Common myeloid progenitor, CD34-positive (primary cell): ENCODE measurements around the gene EBF4.
A peak's percentile ranks its signal among the peaks of the same experiment; 100 is the strongest.

Experiments used
- CTCF ChIA-PET: fragments of 350-600 bp; sonication (Branson Sonifier 250); formaldehyde crosslinking; loops from one replicate; lab custom pipeline; 2021; ENCODE audit warnings: antibody characterized with exemption; lab: Charles Lee
- POLR2A ChIA-PET: fragments of 350-600 bp; sonication (Branson Sonifier 250); formaldehyde crosslinking; loops from one replicate; lab custom pipeline; 2021; ENCODE audit warnings: antibody characterized with exemption; lab: Charles Lee
- DNase-seq, 3 donors: peaks; one replicate each; pipeline versions ENCODE4 v3.0.0 to v3.0.0-alpha.2; 2013
- H3K27ac ChIP-seq, 2 experiments: 1 replicate in 1 of 2; 2 replicates in 1 of 2; pipeline ENCODE4 v1.7.0; 2013; ENCODE audit warnings: inconsistent platforms in 2 of 2, low read length in 2 of 2, mild to moderate bottlenecking in 2 of 2, low read depth in 1 of 2, moderate library complexity in 1 of 2; ENCODE audit not compliant: severe bottlenecking in 2 of 2, insufficient read depth in 1 of 2, poor library complexity in 1 of 2
- H3K27me3 ChIP-seq, 5 experiments: replicated peaks in 2 of 5; 1 replicate in 3 of 5; 2 replicates in 2 of 5; pipeline versions ENCODE4 v1.6.1 to v1.7.0; 2013; ENCODE audit warnings: low read length in 4 of 5, mild to moderate bottlenecking in 2 of 5, moderate library complexity in 2 of 5, inconsistent platforms in 1 of 5; ENCODE audit not compliant: insufficient read depth in 5 of 5, control insufficient read depth in 4 of 5
- H3K36me3 ChIP-seq, 4 experiments: 1 replicate in 2 of 4; 2 replicates in 2 of 4; pipeline versions ENCODE4 v1.6.1 to v1.7.0; 2013; ENCODE audit warnings: low read length in 3 of 4, control low read depth in 1 of 4, mild to moderate bottlenecking in 1 of 4; ENCODE audit not compliant: control insufficient read depth in 4 of 4, insufficient read depth in 4 of 4
- H3K4me1 ChIP-seq, 4 experiments: 1 replicate in 3 of 4; 2 replicates in 1 of 4; pipeline versions ENCODE4 v1.6.1 to v1.7.1; 2013; ENCODE audit warnings: low read length in 3 of 4, mild to moderate bottlenecking in 3 of 4, control low read depth in 1 of 4, inconsistent platforms in 1 of 4, moderate library complexity in 1 of 4; ENCODE audit not compliant: control insufficient read depth in 4 of 4, insufficient read depth in 4 of 4; ENCODE audit errors: control extremely low read depth in 1 of 4
- H3K4me3 ChIP-seq, 7 experiments: 1 replicate in 4 of 7; 2 replicates in 3 of 7; pipeline versions ENCODE4 v1.5.1 to v1.7.0; 2013; ENCODE audit warnings: mild to moderate bottlenecking in 7 of 7, low read length in 6 of 7, moderate library complexity in 6 of 7, inconsistent platforms in 2 of 7, low read depth in 2 of 7, control low read depth in 1 of 7; ENCODE audit not compliant: insufficient read depth in 4 of 7, control insufficient read depth in 1 of 7; ENCODE audit errors: extremely low read depth in 1 of 7
- H3K9me3 ChIP-seq, 5 experiments: 1 replicate in 4 of 5; 2 replicates in 1 of 5; pipeline versions ENCODE4 v1.6.1 to v1.7.1; 2013; ENCODE audit warnings: low read length in 4 of 5, mild to moderate bottlenecking in 2 of 5, inconsistent platforms in 1 of 5, low read depth in 1 of 5, moderate library complexity in 1 of 5; ENCODE audit not compliant: control insufficient read depth in 4 of 5, insufficient read depth in 2 of 5; ENCODE audit errors: control extremely low read depth in 1 of 5
- WGBS: methylation state at CpG from one replicate; pipeline ENCODE4 v1.1.5; 2013; ENCODE audit not compliant: insufficient coverage; 5-methylcytosine and 5-hydroxymethylcytosine counted together

The EBF4 gene

GRCh38 chr20:2740702-2741101 is 48.1 kb downstream of the EBF4 start:
- ChIA-PET CTCF (interaction anchor here (1.1 to 9.2 kb wide), 12 partner anchors 9 to 297 kb away, joined by 3 to 147 read pairs (median 6); partner anchors contain the start of gene EBF4), POLR2A (interaction anchor here (1.4 kb wide), 1 partner anchor 12 kb away, joined by 6 read pairs; no protein-coding TSS in a partner anchor)
- Histone ChIP-seq H3K27ac (no peak overlapping the region), H3K9me3 (peaks cover 0 to 1% (median 0%) of the 10 kb centered on the region in 5 experiments), H3K4me1 (peaks cover 2 to 22% (median 15%) of the 10 kb centered on the region in 4 experiments), H3K4me3 (no peak overlapping the region), H3K27me3 (peaks cover 0 to 3% (median 0%) of the 10 kb centered on the region in 5 experiments), H3K36me3 (no peaks in the 10 kb centered on the region)
- WGBS: 84% methylated on average over 5 of the region's 6 CpGs
- DNase-seq: no peak

GRCh38 chr20:2741463-2741862 is 48.9 kb downstream of the EBF4 start:
- no peaks in the 10 kb centered on the region for H3K36me3 ChIP-seq
- no peaks in the 10 kb centered on the region for H3K9me3 ChIP-seq
- peak; percentile 59 to 85 (median 83) for DNase-seq
- ChIA-PET POLR2A (interaction anchor here (0.8 to 1.4 kb wide), 3 partner anchors 9 to 55 kb away, joined by 3 to 6 read pairs (median 4); no protein-coding TSS in a partner anchor), CTCF (interaction anchor here (0.6 to 9.2 kb wide), 17 partner anchors 9 to 1292 kb away, joined by 3 to 147 read pairs (median 5); partner anchors contain the start of gene EBF4)
- peak overlapping the region in 1 of 7 experiments; percentile 43 for H3K4me3 ChIP-seq
- H3K27ac ChIP-seq: no peak overlapping the region
- H3K4me1 ChIP-seq: peaks cover 2 to 22% (median 15%) of the 10 kb centered on the region in 4 experiments
- H3K27me3 ChIP-seq: peaks cover 0 to 3% (median 0%) of the 10 kb centered on the region in 5 experiments
- 0% methylated on average over 1 of the region's 3 CpGs for whole genome bisulfite sequencing

- Histone ChIP-seq H3K27me3 (peaks cover 0 to 3% (median 0%) of the 10 kb centered on the region in 5 experiments), H3K27ac (no peak overlapping the region), H3K9me3 (no peaks in the 10 kb centered on the region), H3K36me3 (no peaks in the 10 kb centered on the region), H3K4me3 (no peak overlapping the region), H3K4me1 (peaks cover 2 to 23% (median 16%) of the 10 kb centered on the region in 4 experiments)
- CTCF ChIA-PET: interaction anchor here (0.6 to 9.2 kb wide), 16 partner anchors 10 to 1293 kb away, joined by 3 to 147 read pairs (median 5); partner anchors contain the start of gene EBF4
- WGBS: 82% methylated on average over 7 of the region's 7 CpGs
- no peak for DNase-seq
- POLR2A ChIA-PET: interaction anchor here (0.8 to 1.4 kb wide), 3 partner anchors 8 to 56 kb away, joined by 3 to 6 read pairs (median 4); no protein-coding TSS in a partner anchor
Measured at GRCh38 chr20:2741881-2742280, 49.3 kb downstream of the EBF4 start.

GRCh38 chr20:2742431-2742830 is 49.9 kb downstream of the EBF4 start:
- POLR2A ChIA-PET: no interaction called here
- Histone ChIP-seq H3K9me3 (no peaks in the 10 kb centered on the region), H3K4me1 (peaks cover 2 to 25% (median 16%) of the 10 kb centered on the region in 4 experiments), H3K36me3 (no peaks in the 10 kb centered on the region), H3K27ac (no peak overlapping the region), H3K27me3 (peaks cover 0 to 3% (median 0%) of the 10 kb centered on the region in 5 experiments), H3K4me3 (no peak overlapping the region)
- 100% methylated on average over 1 of the region's 2 CpGs for WGBS
- no peak for DNase-seq
- CTCF ChIA-PET: interaction anchor here (0.7 to 9.2 kb wide), 11 partner anchors 10 to 76 kb away, joined by 5 to 147 read pairs (median 7); partner anchors contain the start of gene EBF4

DNA sequence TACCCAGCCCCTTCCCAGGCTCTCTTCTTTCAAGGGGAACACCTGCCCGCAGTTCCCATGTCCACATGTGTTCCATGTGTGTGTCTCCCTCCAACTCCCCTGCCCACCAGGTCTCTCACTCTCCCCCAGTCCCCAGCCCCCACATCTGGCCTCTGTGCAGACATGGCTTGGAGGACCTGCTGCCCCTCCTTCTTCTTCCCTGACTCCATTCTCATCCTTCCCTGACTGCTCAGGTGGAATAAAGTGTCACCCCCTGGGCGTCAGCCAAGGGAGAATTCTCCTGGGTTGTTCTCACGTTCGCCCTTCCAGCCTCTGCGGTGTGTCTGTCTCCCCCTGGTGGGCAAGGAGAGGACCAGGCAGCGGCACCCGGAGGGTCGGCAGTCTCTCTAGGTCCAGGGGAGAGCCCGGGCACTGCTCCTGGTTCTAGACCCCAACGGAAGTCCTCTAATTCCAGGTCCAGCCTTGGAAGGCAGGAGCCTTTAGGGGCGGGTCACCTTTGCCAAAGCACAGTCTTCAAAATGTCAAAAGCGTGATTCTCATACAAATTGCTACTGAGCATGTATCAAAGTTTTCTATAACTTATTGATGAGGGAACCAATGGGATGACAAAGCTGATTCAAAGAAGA is 50.5 kb downstream of the EBF4 start:
- CTCF ChIA-PET: interaction anchor here (0.7 to 9.2 kb wide), 12 partner anchors 11 to 273 kb away, joined by 3 to 147 read pairs (median 13); partner anchors contain the start of gene EBF4
- DNase-seq: peak; percentile 74 to 80 (median 77)
- Histone ChIP-seq H3K4me3 (no peak overlapping the region), H3K27ac (no peak overlapping the region), H3K4me1 (peaks cover 2 to 25% (median 16%) of the 10 kb centered on the region in 4 experiments), H3K36me3 (no peaks in the 10 kb centered on the region), H3K9me3 (no peaks in the 10 kb centered on the region), H3K27me3 (peaks cover 0 to 3% (median 0%) of the 10 kb centered on the region in 5 experiments)
- WGBS: 11% methylated on average over 11 of the region's 12 CpGs
- POLR2A ChIA-PET: no interaction called here

DNA sequence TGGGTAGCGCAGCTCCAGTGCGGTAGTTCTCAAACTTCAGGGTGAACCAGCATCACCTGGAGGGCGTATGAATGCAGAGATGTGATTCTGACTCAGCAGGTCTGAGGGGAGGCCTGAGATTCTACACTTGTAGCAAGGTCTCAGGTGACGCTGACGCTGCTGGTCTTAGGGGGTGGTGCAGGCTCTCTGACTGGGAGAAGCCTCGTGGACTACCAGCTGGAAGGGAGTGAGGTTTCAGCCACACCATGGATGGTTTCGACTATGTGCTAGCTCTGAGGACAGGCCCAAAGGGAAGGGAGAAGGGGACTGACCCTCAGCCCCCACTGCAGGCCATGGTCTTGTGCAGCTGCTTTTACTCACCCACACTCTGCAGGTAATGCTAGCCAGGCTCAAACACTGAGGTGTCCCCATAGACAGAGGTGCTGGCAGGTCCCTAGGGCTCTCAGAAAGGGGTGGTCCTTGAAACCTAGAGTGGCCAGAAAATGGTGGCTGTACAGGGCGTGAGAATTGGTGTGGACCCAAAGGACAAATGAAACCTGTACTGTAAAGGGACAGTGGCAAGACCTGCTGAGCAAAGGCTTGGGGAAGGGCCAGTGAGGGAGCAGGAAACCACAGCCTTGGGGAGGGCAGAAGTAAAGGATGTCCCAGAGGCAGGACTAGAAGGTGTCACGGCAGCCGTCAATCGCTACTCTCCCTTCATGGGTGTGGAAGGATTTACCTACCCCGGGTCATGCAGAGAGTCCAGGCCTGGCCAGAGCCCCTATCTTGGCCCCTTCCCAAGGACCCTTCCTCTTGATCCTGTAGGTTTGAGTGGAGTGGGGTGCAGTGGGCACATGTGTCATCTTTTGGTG is 52.7 kb downstream of the EBF4 start:
- 76% methylated on average over 12 of the region's 12 CpGs for WGBS
- ChIA-PET CTCF (interaction anchor here (1.6 to 9.2 kb wide), 6 partner anchors 10 to 60 kb away, joined by 3 to 147 read pairs (median 22); partner anchors contain the start of gene EBF4), POLR2A (interaction anchor here (0.6 kb wide), 1 partner anchor 56 kb away, joined by 3 read pairs; no protein-coding TSS in a partner anchor)
- DNase-seq: no peak
- Histone ChIP-seq H3K27ac (no peak overlapping the region), H3K27me3 (peaks cover 0 to 22% (median 6%) of the 10 kb centered on the region in 5 experiments), H3K4me1 (peaks cover 2 to 26% (median 17%) of the 10 kb centered on the region in 4 experiments), H3K4me3 (no peak overlapping the region), H3K9me3 (no peaks in the 10 kb centered on the region), H3K36me3 (no peaks in the 10 kb centered on the region)
